Adrenal gland (tissue), 12 donors: ENCODE results near the gene MAGI2. TPM values are rescaled to one million over a fixed set of nuclear protein-coding genes. Genes with fewer than 3 reads are reported as not detected.

Experiments used
- DNase-seq, 7 donors: peaks; one replicate each; pipeline ENCODE4 v3.0.0-alpha.2; 2019 to 2020
- H3K27ac ChIP-seq, 5 donors: fragments of 200-600 bp; sonication (generic) in 4 of 5; 1 replicate in 3 of 5; 2 replicates in 2 of 5; pipeline versions ENCODE4 v1.5.1 to v1.8.0; 2016 to 2020; ENCODE audit warnings: mild to moderate bottlenecking in 1 of 5
- H3K27me3 ChIP-seq: fragments of 200-600 bp; 2 replicates; pipeline ENCODE4 v1.8.0; 2021
- H3K36me3 ChIP-seq, 2 donors: fragments of 200-600 bp; replicated peaks in 1 of 2; 1 replicate in 1 of 2; 2 replicates in 1 of 2; pipeline versions ENCODE4 v1.5.1 to v1.8.0; 2018 to 2022
- H3K4me1 ChIP-seq, 2 donors: fragments of 200-600 bp; replicated peaks in 1 of 2; 1 replicate in 1 of 2; 2 replicates in 1 of 2; pipeline versions ENCODE4 v1.5.1 to v1.8.0; 2018 to 2021
- H3K4me3 ChIP-seq, 4 donors: fragments of 200-600 bp; sonication (generic) in 3 of 4; one replicate each; pipeline ENCODE4 v1.5.1; 2016 to 2018
- H3K9me3 ChIP-seq, 3 donors: fragments of 200-600 bp; sonication (generic) in 1 of 3; replicated peaks in 1 of 3; 1 replicate in 2 of 3; 2 replicates in 1 of 3; pipeline versions ENCODE4 v1.5.1 to v1.8.0; 2016 to 2021
- CTCF ChIP-seq, 6 experiments: fragments of 450-650 bp in 4 of 6; fragments of 200-600 bp in 2 of 6; sonication (generic) in 1 of 6; IDR thresholded peaks; 1 replicate in 5 of 6; 2 replicates in 1 of 6; pipeline versions ENCODE4 v1.5.1 to v1.8.0; 2016 to 2021; ENCODE audit warnings: antibody characterized with exemption in 6 of 6, mild to moderate bottlenecking in 2 of 6, moderate library complexity in 1 of 6
- POLR2A ChIP-seq, 2 donors: fragments of 450-650 bp; IDR thresholded peaks; one replicate each; pipeline ENCODE4 v1.6.1; 2017; ENCODE audit warnings: antibody characterized with exemption in 2 of 2, mild to moderate bottlenecking in 2 of 2, moderate library complexity in 1 of 2
- WGBS, 4 donors: extraction: QIAGEN DNeasy Blood & Tissue Kit in 2 of 4; methylation state at CpG; one replicate each; pipeline versions ENCODE4 v1.1.5 to v1.1.7; 2013 to 2017; 5-methylcytosine and 5-hydroxymethylcytosine counted together
- intact Hi-C, 2 donors: fragments of 100-400 bp; cut with DNase I; formaldehyde crosslinking; loops; one replicate each; pipeline versions ENCODE4 v1.14.1 to v1.15.0; 2022 to 2023
- polyA plus RNA-seq, 3 donors: library from polyadenylated mRNA; stranded (reverse); fragments of 200-250 nt in 2 of 3; fragments of 350-450 nt in 1 of 3; fragmentation: Illumina TruSeq in 1 of 3; extraction: RNeasy Lipid Tissue Mini Kit (QIAGEN cat#74804) in 1 of 3; gene quantifications; one replicate each; pipeline ENCODE4 v1.2.3, GENCODE V29; 2013 to 2014
- total RNA-seq, 9 donors: library from RNA; depleted of rRNA in 4 of 9; stranded (reverse); fragments of >200 nt in 4 of 9; fragments of 120-200 nt in 1 of 9; fragmentation: NEBNext Ultra II Directional in 1 of 9; extraction: Animal tissue kit (Norgen Biotek cat#: 25700) in 1 of 9; gene quantifications; one replicate each; pipeline versions ENCODE4 v1.1.0 to v1.2.4, GENCODE V29; 2013 to 2023
- donor health status: healthy with polysubstance abuse.
- donor health status: Bipolar disorder and iron deficiency.
- donor health status: DM: yes; HTN: yes; CAD: no.
- donor health status: DM: no; HTN: no; CAD: no.
- donor health status: DM: no; HTN: no; CAD: no.
- donor health status: DM: yes; HTN: yes; CAD: no.

Gene MAGI2
- total and polyA plus RNA-seq, 12 donors, result 3.2 to 37.1 (median 17.1) TPM

- intact Hi-C loops, result loop anchor here in 1 of 2 donors (5.0 kb wide), 1 partner anchor 156 kb away; no protein-coding TSS in a partner anchor
- H3K36me3 ChIP-seq, result no peaks in the 10 kb centered on the region
- DNase-seq, result no peak
These were observed 5.3 kb upstream of the MAGI2 start for GRCh38 chr7:79458796-79459195.

GRCh38 chr7:79455173-79455790, 1.8 kb upstream of the MAGI2 start:
- Histone ChIP-seq H3K36me3 (no peaks in the 10 kb centered on the region), H3K4me1 (peaks cover 21 to 23% of the 10 kb centered on the region in 2 donors), H3K4me3 (peak overlapping the region in 1 of 4 donors; percentile 85), H3K27ac (peak overlapping the region in 2 of 5 donors; percentile 96 to 98), H3K27me3 (no peaks in the 10 kb centered on the region), H3K9me3 (no peaks in the 10 kb centered on the region)
- WGBS, 4 donors, result 60 to 70% (median 60%) methylated on average over 5 of the region's 5 CpGs
- intact Hi-C loops, result loop anchor here in 1 of 2 donors (5.0 kb wide), 1 partner anchor 153 kb away; no protein-coding TSS in a partner anchor
- no peak for TF ChIP-seq CTCF (IDR thresholded peaks at IDR 0.05)
- TF ChIP-seq POLR2A (IDR thresholded peaks at IDR 0.05), result no peak
- DNase-seq, result peak in 3 of 7 donors; percentile 11 to 24 (median 18)

More at GRCh38 chr7:79458796-79459195, 5.3 kb upstream of the MAGI2 start:
- H3K9me3 ChIP-seq, result no peaks in the 10 kb centered on the region
- H3K4me3 ChIP-seq, result no peak overlapping the region
- H3K27me3 ChIP-seq, result no peaks in the 10 kb centered on the region
- no peak for TF ChIP-seq POLR2A (IDR thresholded peaks at IDR 0.05)
- no peak for TF ChIP-seq CTCF (IDR thresholded peaks at IDR 0.05)
- no peak overlapping the region for H3K27ac ChIP-seq
- H3K4me1 ChIP-seq, result peaks cover 16 to 32% of the 10 kb centered on the region in 2 donors

DNA sequence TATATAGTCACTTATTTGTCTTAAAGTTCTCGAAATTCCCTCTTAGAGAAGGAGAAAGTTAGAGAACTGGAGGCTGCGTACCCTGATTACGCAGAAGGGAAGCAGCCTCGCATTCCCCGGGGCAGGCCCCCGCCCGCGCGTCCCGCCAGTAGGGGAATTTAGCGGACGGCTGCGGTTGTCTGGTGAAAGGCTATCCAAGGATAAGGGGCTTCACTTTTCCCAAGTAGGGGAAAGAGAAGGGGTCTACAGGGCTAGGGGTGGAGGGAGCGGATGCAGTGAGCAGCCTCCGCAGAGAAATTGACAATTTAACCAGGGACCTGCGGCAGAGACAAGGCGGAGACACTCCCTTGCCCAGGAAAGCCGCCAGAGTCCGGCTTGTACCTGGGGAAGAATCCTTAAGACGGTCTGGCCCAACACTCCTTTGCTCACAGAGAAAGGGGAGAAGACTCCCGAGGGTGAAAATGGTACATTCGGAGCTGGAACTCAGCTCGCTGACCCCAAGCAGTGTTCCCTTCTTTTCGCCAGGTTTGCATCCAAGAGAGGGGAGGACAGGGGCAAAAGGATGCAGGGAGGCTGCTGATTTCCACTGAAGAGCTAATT, 994 bp upstream of the MAGI2 start:
- Histone ChIP-seq H3K4me3 (peak overlapping the region; percentile 29 to 94 (median 88)), H3K36me3 (no peaks in the 10 kb centered on the region), H3K27me3 (no peaks in the 10 kb centered on the region), H3K4me1 (peaks cover 21 to 23% of the 10 kb centered on the region in 2 donors), H3K27ac (peak overlapping the region; percentile 90 to 98 (median 96)), H3K9me3 (no peaks in the 10 kb centered on the region)
- 3 to 6% (median 4%) methylated on average over 24 of the region's 24 CpGs for WGBS, 4 donors
- intact Hi-C loops, result no loop called here
- TF ChIP-seq POLR2A (IDR thresholded peaks at IDR 0.05) (no peak), CTCF (IDR thresholded peaks at IDR 0.05) (peak in 1 of 6 experiments; percentile 19)
- peak in 6 of 7 donors; percentile 49 to 72 (median 58) for DNase-seq

GRCh38 chr7:79453266-79453557, 255 bp downstream of the MAGI2 start:
- intact Hi-C loops, result no loop called here
- TF ChIP-seq POLR2A (IDR thresholded peaks at IDR 0.05), result no peak
- no peak for TF ChIP-seq CTCF (IDR thresholded peaks at IDR 0.05)

More at GRCh38 chr7:79453266-79453557, 255 bp downstream of the MAGI2 start:
- Histone ChIP-seq H3K27me3 (no peaks in the 10 kb centered on the region), H3K36me3 (no peaks in the 10 kb centered on the region), H3K4me3 (peak overlapping the region; percentile 67 to 91 (median 77)), H3K27ac (peak overlapping the region; percentile 90 to 98 (median 96)), H3K9me3 (no peaks in the 10 kb centered on the region), H3K4me1 (peaks cover 21 to 31% of the 10 kb centered on the region in 2 donors)
- DNase-seq, result no peak
- 0 to 3% (median 0%) methylated on average over 6 of the region's 6 CpGs for WGBS, 4 donors
